ENCODE results near the gene MALT1.

The MALT1 gene

GRCh38 chr18:58692422-58693185, 21.3 kb downstream of the MALT1 start:
- DNase-seq = no peak

- DNase-seq = no peak
These were observed 23.0 kb downstream of the MALT1 start for GRCh38 chr18:58694221-58694620.

- no peak for DNase-seq
These were observed 23.6 kb downstream of the MALT1 start for GRCh38 chr18:58694720-58695468.

GRCh38 chr18:58695772-58696171, 24.5 kb downstream of the MALT1 start:
- no peak for DNase-seq

GRCh38 chr18:58697146-58697545, 25.9 kb downstream of the MALT1 start:
- no peak for DNase-seq

GRCh38 chr18:58698701-58699193, 27.5 kb downstream of the MALT1 start:
- no peak for DNase-seq

GRCh38 chr18:58699551-58699950, 28.3 kb downstream of the MALT1 start:
- DNase-seq = no peak

- no peak for DNase-seq
These were observed 28.9 kb downstream of the MALT1 start for GRCh38 chr18:58700209-58700608.

GRCh38 chr18:58712930-58713329, 41.7 kb downstream of the MALT1 start:
- DNase-seq = no peak

- DNase-seq = no peak
These were observed 43.0 kb downstream of the MALT1 start for GRCh38 chr18:58714259-58714658.

- DNase-seq = no peak
These were observed 43.6 kb downstream of the MALT1 start for GRCh38 chr18:58714821-58715220.

- no peak for DNase-seq
These were observed 44.3 kb downstream of the MALT1 start for GRCh38 chr18:58715540-58715939.

- no peak for DNase-seq
These were observed 44.9 kb downstream of the MALT1 start for GRCh38 chr18:58716060-58716756.

- DNase-seq = no peak
These were observed 50.4 kb downstream of the MALT1 start for GRCh38 chr18:58721566-58722239.

- DNase-seq = peak; percentile 88
These were observed 52.7 kb downstream of the MALT1 start for GRCh38 chr18:58723810-58724602.

GRCh38 chr18:58726671-58727070, 55.4 kb downstream of the MALT1 start:
- DNase-seq = no peak

- DNase-seq = no peak
These were observed 56.7 kb downstream of the MALT1 start for GRCh38 chr18:58727776-58728500.

- no peak for DNase-seq
These were observed 57.5 kb downstream of the MALT1 start for GRCh38 chr18:58728719-58729118.

GRCh38 chr18:58730618-58731017, 59.4 kb downstream of the MALT1 start:
- no peak for DNase-seq

GRCh38 chr18:58732471-58732870, 61.2 kb downstream of the MALT1 start:
- no peak for DNase-seq

- DNase-seq = no peak
These were observed 62.6 kb downstream of the MALT1 start for GRCh38 chr18:58733866-58734265.
